Astrocyte (in vitro differentiated cells and primary cell): ENCODE measurements around the gene DLD. TPM values are rescaled to one million over a fixed set of nuclear protein-coding genes. Genes with fewer than 3 reads are reported as not detected.
A peak's percentile ranks its signal among the peaks of the same experiment; 100 is the strongest.

Experiments used
- DNase-seq: peaks from one replicate; pipeline ENCODE4 v3.0.0-alpha.2; 2010; ENCODE audit warnings: low read depth
- FAIRE-seq: peaks from 2 replicates; lab custom pipeline; 2011; peaks lifted over from hg19 to GRCh38; lab: Jason Lieb, UNC
- H2AFZ ChIP-seq: 2 replicates; pipeline ENCODE4 v1.6.0; 2012; ENCODE audit warnings: low read depth, low read length, inconsistent platforms
- H3K27ac ChIP-seq: 2 replicates; pipeline ENCODE4 v1.5.1; 2011; ENCODE audit warnings: low read depth, low read length, inconsistent platforms
- H3K27me3 ChIP-seq: 2 replicates; pipeline ENCODE4 v1.6.0; 2011; ENCODE audit warnings: low read length, inconsistent platforms; ENCODE audit not compliant: insufficient read depth
- H3K36me3 ChIP-seq: 2 replicates; pipeline ENCODE4 v1.5.1; 2011; ENCODE audit warnings: low read length, inconsistent platforms; ENCODE audit not compliant: insufficient read depth
- H3K4me1 ChIP-seq: 2 replicates; pipeline ENCODE4 v1.5.1; 2011; ENCODE audit warnings: low read length, inconsistent platforms; ENCODE audit not compliant: insufficient read depth
- H3K4me2 ChIP-seq: 2 replicates; pipeline ENCODE4 v1.6.0; 2012; ENCODE audit warnings: low read length, inconsistent platforms
- H3K4me3 ChIP-seq: 2 replicates; pipeline ENCODE4 v1.5.1; 2011; ENCODE audit warnings: low read depth, mild to moderate bottlenecking, low read length, inconsistent platforms; ENCODE audit not compliant: insufficient read depth
- H3K79me2 ChIP-seq: 2 replicates; pipeline ENCODE4 v1.6.0; 2012; ENCODE audit warnings: mild to moderate bottlenecking, low read length, inconsistent platforms; ENCODE audit not compliant: insufficient read depth
- H3K9ac ChIP-seq: 2 replicates; pipeline ENCODE4 v1.6.0; 2012; ENCODE audit warnings: mild to moderate bottlenecking, low read length, inconsistent platforms
- H3K9me3 ChIP-seq: 2 replicates; pipeline ENCODE4 v1.5.1; 2012; ENCODE audit warnings: low read depth, mild to moderate bottlenecking, low read length, inconsistent platforms; ENCODE audit not compliant: insufficient read depth
- H4K20me1 ChIP-seq: 2 replicates; pipeline ENCODE4 v1.6.0; 2012; ENCODE audit warnings: low read length, inconsistent platforms; ENCODE audit not compliant: insufficient read depth
- H3K27ac Mint-ChIP-seq: one replicate; pipeline ENCODE4 v1.8.0; 2021; ENCODE audit warnings: mild to moderate bottlenecking, mixed read lengths; ENCODE audit not compliant: unreplicated experiment
- H3K27me3 Mint-ChIP-seq: one replicate; pipeline ENCODE4 v1.8.0; 2021; ENCODE audit warnings: low read depth, mixed read lengths; ENCODE audit not compliant: unreplicated experiment
- H3K36me3 Mint-ChIP-seq: one replicate; pipeline ENCODE4 v1.8.0; 2021; ENCODE audit warnings: low read depth, mixed read lengths; ENCODE audit not compliant: unreplicated experiment
- H3K4me1 Mint-ChIP-seq: one replicate; pipeline ENCODE4 v1.8.0; 2021; ENCODE audit warnings: low read depth, mixed read lengths; ENCODE audit not compliant: unreplicated experiment
- H3K4me3 Mint-ChIP-seq: one replicate; pipeline ENCODE4 v1.8.0; 2021; ENCODE audit warnings: mild to moderate bottlenecking, moderate library complexity, mixed read lengths; ENCODE audit not compliant: unreplicated experiment
- H3K9me3 Mint-ChIP-seq: one replicate; pipeline ENCODE4 v1.8.0; 2021; ENCODE audit warnings: mild to moderate bottlenecking, mixed read lengths; ENCODE audit not compliant: unreplicated experiment
- CTCF ChIP-seq: IDR thresholded peaks from 2 replicates; pipeline ENCODE4 v1.5.1; 2011; ENCODE audit warnings: low read depth, mild to moderate bottlenecking, inconsistent platforms, low read length, moderate library complexity; ENCODE audit not compliant: insufficient read depth
- EZH2 ChIP-seq: IDR thresholded peaks from 2 replicates; pipeline ENCODE4 v1.6.1; 2012; ENCODE audit warnings: mild to moderate bottlenecking, low read length, inconsistent platforms; ENCODE audit not compliant: insufficient read depth
- total RNA-seq: library from RNA; stranded (reverse); gene quantifications from 2 replicates; pipeline ENCODE4 v1.2.1, GENCODE V29; 2021

DLD gene
- total RNA-seq, 1 donor from 2014 or later, result 73.1 TPM

DNA sequence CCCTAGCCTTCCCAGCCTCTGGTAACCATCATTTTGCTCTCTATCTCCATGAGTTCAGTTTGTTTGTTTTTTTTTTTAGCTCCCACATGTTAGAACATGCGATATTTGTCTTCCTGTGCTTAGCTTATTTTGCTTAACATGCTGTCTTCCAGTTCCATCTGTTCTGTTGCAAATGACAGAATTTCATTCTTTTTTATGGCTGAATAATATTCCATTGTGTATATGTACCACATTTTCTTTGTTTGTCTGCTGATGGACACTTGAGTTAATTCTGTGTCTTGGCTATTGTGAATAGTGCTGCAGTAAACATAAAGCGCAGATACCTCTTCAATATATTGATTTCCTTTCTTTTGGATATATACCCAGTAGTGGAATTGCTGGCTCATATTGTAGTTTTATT lies 21.0 kb downstream of the DLD start:
- H3K9me3 Mint-ChIP-seq, result no peaks in the 10 kb centered on the region
- no peak for FAIRE-seq

GRCh38 chr7:107913851-107914250 lies 22.9 kb downstream of the DLD start:
- peaks cover 32% of the 10 kb centered on the region for H3K36me3 ChIP-seq
- TF ChIP-seq EZH2 (no peak), CTCF (no peak)
- H3K4me2 ChIP-seq, result no peak overlapping the region
- H3K27me3 ChIP-seq, result no peaks in the 10 kb centered on the region
- Mint-ChIP-seq H3K27me3 (no peaks in the 10 kb centered on the region), H3K27ac (no peak overlapping the region), H3K4me3 (no peak overlapping the region), H3K36me3 (peaks cover 13% of the 10 kb centered on the region), H3K4me1 (peaks cover 15% of the 10 kb centered on the region), H3K9me3 (no peaks in the 10 kb centered on the region)
- no peak overlapping the region for H3K9ac ChIP-seq
- peaks cover 15% of the 10 kb centered on the region for H3K79me2 ChIP-seq
- no peak overlapping the region for H2AFZ ChIP-seq
- H3K4me3 ChIP-seq, result no peak overlapping the region
- no peaks in the 10 kb centered on the region for H3K9me3 ChIP-seq
- peaks cover 3% of the 10 kb centered on the region for H4K20me1 ChIP-seq
- H3K4me1 ChIP-seq, result no peaks in the 10 kb centered on the region
- DNase-seq, result no peak
- H3K27ac ChIP-seq, result no peak overlapping the region
- FAIRE-seq, result peak; percentile 34

More for the DNA sequence above, 21.0 kb downstream of the DLD start:
- Histone ChIP-seq H3K4me2 (no peak overlapping the region), H3K27ac (no peak overlapping the region), H3K4me3 (no peak overlapping the region), H3K27me3 (no peaks in the 10 kb centered on the region), H3K36me3 (peaks cover 31% of the 10 kb centered on the region), H3K9ac (no peak overlapping the region), H3K9me3 (no peaks in the 10 kb centered on the region), H3K79me2 (peaks cover 15% of the 10 kb centered on the region), H3K4me1 (no peaks in the 10 kb centered on the region), H2AFZ (no peak overlapping the region), H4K20me1 (peaks cover 6% of the 10 kb centered on the region)
- Mint-ChIP-seq H3K27me3 (no peaks in the 10 kb centered on the region), H3K4me1 (peaks cover 6% of the 10 kb centered on the region), H3K4me3 (no peak overlapping the region), H3K36me3 (peaks cover 11% of the 10 kb centered on the region), H3K27ac (no peak overlapping the region)
- TF ChIP-seq EZH2 (no peak), CTCF (no peak)
- no peak for DNase-seq

GRCh38 chr7:107914831-107915230 lies 23.8 kb downstream of the DLD start:
- H3K27me3 ChIP-seq, result no peaks in the 10 kb centered on the region
- no peak overlapping the region for H3K9ac ChIP-seq
- TF ChIP-seq CTCF (no peak), EZH2 (no peak)
- H3K4me1 ChIP-seq, result no peaks in the 10 kb centered on the region
- H3K9me3 ChIP-seq, result no peaks in the 10 kb centered on the region
- H3K79me2 ChIP-seq, result peaks cover 15% of the 10 kb centered on the region
- DNase-seq (no peak), FAIRE-seq (no peak)
- H3K27me3 Mint-ChIP-seq, result no peaks in the 10 kb centered on the region
- peaks cover 27% of the 10 kb centered on the region for H3K36me3 ChIP-seq
- peaks cover 17% of the 10 kb centered on the region for H3K4me1 Mint-ChIP-seq
- no peak overlapping the region for H3K27ac Mint-ChIP-seq
- H3K36me3 Mint-ChIP-seq, result peaks cover 10% of the 10 kb centered on the region
- no peak overlapping the region for H3K4me3 ChIP-seq
- H3K27ac ChIP-seq, result no peak overlapping the region
- H2AFZ ChIP-seq, result no peak overlapping the region
- no peak overlapping the region for H3K4me3 Mint-ChIP-seq
- H3K9me3 Mint-ChIP-seq, result no peaks in the 10 kb centered on the region
- no peak overlapping the region for H3K4me2 ChIP-seq
- H4K20me1 ChIP-seq, result peaks cover 3% of the 10 kb centered on the region
